ENCODE data around the gene BIN2. TPM values are rescaled to one million over a fixed set of nuclear protein-coding genes. Genes with fewer than 3 reads are reported as not detected.

Gene BIN2
- total and polyA plus RNA-seq, 9 of the 15 experiments (the other 6 are each of a cell fraction or from before 2014, with no cell fraction given): 0.04 to 0.39 (median 0.25) TPM; not detected in 1

DNA sequence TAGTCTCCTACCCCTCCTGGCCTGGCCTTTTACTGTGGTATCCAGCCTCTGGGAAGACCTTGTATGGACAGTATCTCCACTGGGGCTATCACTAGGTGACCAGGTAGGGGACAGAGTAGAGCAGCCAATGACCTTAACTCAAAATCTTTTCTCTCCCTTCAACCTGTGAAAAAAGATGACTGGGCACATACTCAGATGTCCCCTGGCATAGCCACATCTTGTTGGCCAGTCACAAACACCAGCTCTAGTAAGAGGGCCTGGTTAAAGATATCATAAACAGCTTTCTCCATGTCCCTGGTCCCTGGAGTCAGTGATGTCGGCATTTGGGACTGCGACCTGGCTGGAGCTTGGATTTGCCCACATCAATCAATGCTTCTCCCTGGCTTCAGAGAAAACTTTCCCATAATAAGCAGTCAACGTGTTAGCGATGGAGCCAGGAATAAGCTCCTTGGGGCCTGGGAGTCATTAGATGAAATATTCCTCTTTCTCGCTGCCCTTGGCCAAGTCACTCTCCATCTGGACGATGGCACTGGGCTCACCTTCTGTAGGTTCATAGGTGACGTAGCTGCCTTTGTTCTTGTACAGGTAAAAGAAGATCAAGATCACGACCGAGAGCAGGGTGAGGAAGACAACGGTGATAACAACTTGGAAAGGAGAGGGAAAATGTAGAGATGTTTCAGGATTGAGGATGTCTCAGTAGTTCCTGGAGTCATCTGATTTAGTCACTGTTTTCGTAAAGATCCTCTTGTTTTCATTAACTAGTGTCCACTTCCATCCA is 78.3 kb downstream of the BIN2 start (continued):
- TF ChIP-seq, protein P1, sequence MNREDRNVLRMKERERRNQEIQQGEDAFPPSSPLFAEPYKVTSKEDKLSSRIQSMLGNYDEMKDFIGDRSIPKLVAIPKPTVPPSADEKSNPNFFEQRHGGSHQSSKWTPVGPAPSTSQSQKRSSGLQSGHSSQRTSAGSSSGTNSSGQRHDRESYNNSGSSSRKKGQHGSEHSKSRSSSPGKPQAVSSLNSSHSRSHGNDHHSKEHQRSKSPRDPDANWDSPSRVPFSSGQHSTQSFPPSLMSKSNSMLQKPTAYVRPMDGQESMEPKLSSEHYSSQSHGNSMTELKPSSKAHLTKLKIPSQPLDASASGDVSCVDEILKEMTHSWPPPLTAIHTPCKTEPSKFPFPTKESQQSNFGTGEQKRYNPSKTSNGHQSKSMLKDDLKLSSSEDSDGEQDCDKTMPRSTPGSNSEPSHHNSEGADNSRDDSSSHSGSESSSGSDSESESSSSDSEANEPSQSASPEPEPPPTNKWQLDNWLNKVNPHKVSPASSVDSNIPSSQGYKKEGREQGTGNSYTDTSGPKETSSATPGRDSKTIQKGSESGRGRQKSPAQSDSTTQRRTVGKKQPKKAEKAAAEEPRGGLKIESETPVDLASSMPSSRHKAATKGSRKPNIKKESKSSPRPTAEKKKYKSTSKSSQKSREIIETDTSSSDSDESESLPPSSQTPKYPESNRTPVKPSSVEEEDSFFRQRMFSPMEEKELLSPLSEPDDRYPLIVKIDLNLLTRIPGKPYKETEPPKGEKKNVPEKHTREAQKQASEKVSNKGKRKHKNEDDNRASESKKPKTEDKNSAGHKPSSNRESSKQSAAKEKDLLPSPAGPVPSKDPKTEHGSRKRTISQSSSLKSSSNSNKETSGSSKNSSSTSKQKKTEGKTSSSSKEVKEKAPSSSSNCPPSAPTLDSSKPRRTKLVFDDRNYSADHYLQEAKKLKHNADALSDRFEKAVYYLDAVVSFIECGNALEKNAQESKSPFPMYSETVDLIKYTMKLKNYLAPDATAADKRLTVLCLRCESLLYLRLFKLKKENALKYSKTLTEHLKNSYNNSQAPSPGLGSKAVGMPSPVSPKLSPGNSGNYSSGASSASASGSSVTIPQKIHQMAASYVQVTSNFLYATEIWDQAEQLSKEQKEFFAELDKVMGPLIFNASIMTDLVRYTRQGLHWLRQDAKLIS (CRISPR knock-in tag; IDR thresholded peaks at IDR 0.05): 0 out of 2 replicates have a peak, but pooled peaks have one; percentile 47
- TF ChIP-seq BCOR (IDR thresholded peaks at IDR 0.05): no peak
- TF ChIP-seq, protein P2, sequence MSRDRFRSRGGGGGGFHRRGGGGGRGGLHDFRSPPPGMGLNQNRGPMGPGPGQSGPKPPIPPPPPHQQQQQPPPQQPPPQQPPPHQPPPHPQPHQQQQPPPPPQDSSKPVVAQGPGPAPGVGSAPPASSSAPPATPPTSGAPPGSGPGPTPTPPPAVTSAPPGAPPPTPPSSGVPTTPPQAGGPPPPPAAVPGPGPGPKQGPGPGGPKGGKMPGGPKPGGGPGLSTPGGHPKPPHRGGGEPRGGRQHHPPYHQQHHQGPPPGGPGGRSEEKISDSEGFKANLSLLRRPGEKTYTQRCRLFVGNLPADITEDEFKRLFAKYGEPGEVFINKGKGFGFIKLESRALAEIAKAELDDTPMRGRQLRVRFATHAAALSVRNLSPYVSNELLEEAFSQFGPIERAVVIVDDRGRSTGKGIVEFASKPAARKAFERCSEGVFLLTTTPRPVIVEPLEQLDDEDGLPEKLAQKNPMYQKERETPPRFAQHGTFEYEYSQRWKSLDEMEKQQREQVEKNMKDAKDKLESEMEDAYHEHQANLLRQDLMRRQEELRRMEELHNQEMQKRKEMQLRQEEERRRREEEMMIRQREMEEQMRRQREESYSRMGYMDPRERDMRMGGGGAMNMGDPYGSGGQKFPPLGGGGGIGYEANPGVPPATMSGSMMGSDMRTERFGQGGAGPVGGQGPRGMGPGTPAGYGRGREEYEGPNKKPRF (IDR thresholded peaks at IDR 0.05; ENCODE audit: low read depth, low read length): no peak
- no peak for TF ChIP-seq KLF16 (IDR thresholded peaks at IDR 0.05)
- no peak for TF ChIP-seq SMARCB1 (IDR thresholded peaks at IDR 0.05; ENCODE audit: insufficient read length, low read depth)
- TF ChIP-seq NR1H2 (CRISPR knock-in tag; IDR thresholded peaks at IDR 0.05): no peak
- peak; percentile 36; the same call in 1 of the 2 replicates for TF ChIP-seq POLR2G (IDR thresholded peaks at IDR 0.05; ENCODE audit: low read depth, low read length)
- TF ChIP-seq ZNF212 (CRISPR knock-in tag; IDR thresholded peaks at IDR 0.05): no peak
- no peak for TF ChIP-seq TRIM28 (IDR thresholded peaks at IDR 0.05)

Data from K562 (cell line).